ENCODE results near the gene RICTOR.

- TF ChIP-seq CTCF (IDR thresholded peaks at IDR 0.05; ENCODE audit: poor library complexity, severe bottlenecking) (no peak), TAF1 (IDR thresholded peaks at IDR 0.05; ENCODE audit: low read depth) (no peak), SMC3 (conservative IDR thresholded peaks at IDR 0.05; ENCODE audit: poor library complexity) (no peak), EZH2 (IDR thresholded peaks at IDR 0.05; ENCODE audit: borderline replicate concordance, insufficient read depth, low read length, poor library complexity, severe bottlenecking) (no peak), REST (IDR thresholded peaks at IDR 0.05; ENCODE audit: borderline replicate concordance) (no peak), EP300 (conservative IDR thresholded peaks at IDR 0.05; ENCODE audit: poor library complexity, severe bottlenecking) (no peak), POLR2AphosphoS5 (IDR thresholded peaks at IDR 0.05) (no peak), RAD21 (conservative IDR thresholded peaks at IDR 0.05) (no peak)
Measured at GRCh38 chr5:39049315-39049714, 24.9 kb downstream of the RICTOR start.

Measured in neural cell (in vitro differentiated cells).